ENCODE data around the gene KRT20. TPM values are rescaled to one million over a fixed set of nuclear protein-coding genes. Genes with fewer than 3 reads are reported as not detected.

The KRT20 gene
- total and polyA plus RNA-seq, 12 donors: 0.23 to 0.64 (median 0.39) TPM; not detected in 8

DNA sequence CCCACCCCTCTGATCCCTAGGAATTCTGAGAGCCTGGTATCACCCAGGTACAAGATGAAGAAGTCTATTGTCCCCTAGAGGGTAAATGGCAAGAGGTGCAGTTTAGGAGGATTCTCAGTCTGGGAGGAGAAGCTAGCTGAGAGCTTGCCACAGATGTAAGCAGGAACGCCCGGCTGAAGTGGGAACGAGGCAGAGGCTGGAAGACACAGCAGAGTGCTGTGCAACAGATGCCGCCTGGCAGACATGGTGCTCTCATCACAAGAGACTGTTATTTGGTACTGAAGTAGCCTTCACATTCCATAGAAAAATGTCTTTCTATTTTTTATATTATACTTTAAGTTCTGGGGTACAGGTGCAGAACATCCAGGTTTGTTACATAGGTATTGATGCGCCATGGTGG, 20.3 kb upstream of the KRT20 start:
- no peaks in the 10 kb centered on the region for H3K9me3 ChIP-seq (replicated peaks in 1 of 3)
- WGBS, 4 donors: 71 to 87% (median 84%) methylated on average over 5 of the region's 5 CpGs
- peaks cover 8% of the 10 kb centered on the region for H3K27me3 ChIP-seq
- no peak overlapping the region for H3K4me3 ChIP-seq
- intact Hi-C loops (cut with DNase I): loop anchor here (5.0 to 10.0 kb wide), 2 partner anchors 419 to 757 kb away; no protein-coding TSS in a partner anchor
- no peak for DNase-seq
- no peak overlapping the region for H3K27ac ChIP-seq
- H3K36me3 ChIP-seq (replicated peaks in 1 of 2): no peaks in the 10 kb centered on the region
- H3K4me1 ChIP-seq (replicated peaks in 1 of 2): peaks cover 0 to 9% of the 10 kb centered on the region in 2 donors
- TF ChIP-seq CTCF (IDR thresholded peaks at IDR 0.05): no peak
- TF ChIP-seq POLR2A (IDR thresholded peaks at IDR 0.05): no peak

DNA sequence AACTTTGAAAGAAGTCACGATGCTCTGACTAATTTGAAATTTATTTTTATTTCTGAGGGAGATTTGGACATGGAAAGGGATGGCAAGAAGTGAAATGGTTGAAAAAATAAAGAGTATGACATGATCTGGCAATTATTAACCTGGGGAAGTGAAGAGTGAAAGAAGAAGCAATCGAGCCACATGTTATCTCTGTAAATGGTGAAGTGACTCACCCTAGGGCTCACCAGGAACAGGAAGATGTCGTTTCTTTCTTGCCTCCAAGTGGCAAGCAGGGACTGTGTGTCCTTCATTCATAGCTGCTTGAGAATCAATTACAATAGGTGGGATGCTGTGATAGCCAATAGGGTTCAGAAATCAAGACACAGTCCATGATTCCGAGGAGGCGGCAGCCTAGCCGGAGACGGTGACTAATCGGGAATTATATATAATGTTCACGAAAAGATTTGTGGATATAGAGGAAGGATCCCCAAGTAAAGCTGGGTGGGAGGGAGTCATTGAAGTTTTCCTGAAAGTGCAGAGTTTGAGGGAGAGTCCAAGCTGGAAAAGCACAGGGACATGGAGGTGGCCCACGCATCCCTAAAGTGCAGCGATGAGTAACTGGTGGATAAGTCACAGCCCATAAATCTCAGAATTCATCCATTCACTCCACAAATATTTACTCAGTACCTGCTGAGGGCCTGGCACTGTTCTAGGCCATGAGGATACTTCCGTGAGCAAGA, 18.2 kb upstream of the KRT20 start:
- peaks cover 2% of the 10 kb centered on the region for H3K27me3 ChIP-seq
- intact Hi-C loops (cut with DNase I): loop anchor here in 1 of 2 donors (10.0 kb wide), 1 partner anchor 422 kb away; no protein-coding TSS in a partner anchor
- no peaks in the 10 kb centered on the region for H3K36me3 ChIP-seq (replicated peaks in 1 of 2)
- no peak for DNase-seq
- H3K9me3 ChIP-seq (replicated peaks in 1 of 3): no peaks in the 10 kb centered on the region
- no peak overlapping the region for H3K4me3 ChIP-seq
- no peak overlapping the region for H3K27ac ChIP-seq
- H3K4me1 ChIP-seq (replicated peaks in 1 of 2): no peaks in the 10 kb centered on the region
- WGBS, 4 donors: 64 to 68% (median 65%) methylated on average over 12 of the region's 12 CpGs
- no peak for TF ChIP-seq CTCF (IDR thresholded peaks at IDR 0.05)
- TF ChIP-seq POLR2A (IDR thresholded peaks at IDR 0.05): no peak

- intact Hi-C loops (cut with DNase I): loop anchor here in 1 of 2 donors (10.0 kb wide), 1 partner anchor 422 kb away; no protein-coding TSS in a partner anchor
- no peak overlapping the region for H3K4me3 ChIP-seq
- H3K36me3 ChIP-seq (replicated peaks in 1 of 2): no peaks in the 10 kb centered on the region
- TF ChIP-seq POLR2A (IDR thresholded peaks at IDR 0.05) (no peak), CTCF (IDR thresholded peaks at IDR 0.05) (no peak)
- no peak overlapping the region for H3K27ac ChIP-seq
- H3K27me3 ChIP-seq: no peaks in the 10 kb centered on the region
- no peak for DNase-seq
- no peaks in the 10 kb centered on the region for H3K9me3 ChIP-seq (replicated peaks in 1 of 3)
- no peaks in the 10 kb centered on the region for H3K4me1 ChIP-seq (replicated peaks in 1 of 2)
- 83 to 91% (median 87%) methylated on average over 4 of the region's 4 CpGs for WGBS, 4 donors
These were observed 17.5 kb upstream of the KRT20 start for GRCh38 chr17:40902498-40902897.

DNA sequence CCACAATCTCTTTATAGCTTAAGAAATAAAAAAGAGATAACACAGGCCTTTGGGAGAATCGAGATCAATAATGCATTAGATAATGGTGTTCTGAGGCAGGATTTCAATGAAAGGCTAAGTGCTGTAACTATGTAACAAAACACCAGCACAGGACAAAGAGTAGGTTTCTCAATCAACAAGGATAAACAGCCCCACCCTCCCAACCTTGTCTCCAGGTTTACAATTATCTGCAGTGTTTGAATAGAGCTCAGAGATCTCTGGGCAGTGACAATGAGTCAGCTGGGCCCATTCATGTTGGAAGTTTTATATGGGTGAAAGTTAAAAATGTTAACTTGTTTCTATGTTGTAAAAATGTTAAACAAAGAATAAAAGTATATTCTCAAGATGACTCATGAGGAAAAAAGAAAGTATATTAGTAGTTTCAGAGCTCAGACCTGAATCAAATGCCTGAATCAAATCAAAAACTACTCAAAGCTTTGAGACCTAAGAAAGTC, 17.0 kb upstream of the KRT20 start:
- no peaks in the 10 kb centered on the region for H3K9me3 ChIP-seq (replicated peaks in 1 of 3)
- H3K36me3 ChIP-seq (replicated peaks in 1 of 2): no peaks in the 10 kb centered on the region
- 88 to 98% (median 95%) methylated on average over 1 of the region's 1 CpG for WGBS, 4 donors
- DNase-seq: no peak
- no peak overlapping the region for H3K27ac ChIP-seq
- no peaks in the 10 kb centered on the region for H3K27me3 ChIP-seq
- no peak for TF ChIP-seq CTCF (IDR thresholded peaks at IDR 0.05)
- TF ChIP-seq POLR2A (IDR thresholded peaks at IDR 0.05): no peak
- H3K4me1 ChIP-seq (replicated peaks in 1 of 2): no peaks in the 10 kb centered on the region
- intact Hi-C loops (cut with DNase I): loop anchor here in 1 of 2 donors (10.0 kb wide), 1 partner anchor 423 kb away; no protein-coding TSS in a partner anchor
- no peak overlapping the region for H3K4me3 ChIP-seq
